Tibial artery (tissue), 4 donors: ENCODE measurements around the gene AFG1L.
"Not testable (repeated sequence)": the region's sequence is repeated elsewhere in the genome, so short reads cannot be mapped to it uniquely, and the experiment has no call there.

ENCODE experiments used
- DNase-seq, 2 donors: peaks; one replicate each; pipeline ENCODE4 v3.0.0-alpha.2; 2019
- H3K27ac ChIP-seq, 2 donors: fragments of 200-600 bp; sonication (generic) in 1 of 2; 1 replicate in 1 of 2; 2 replicates in 1 of 2; pipeline ENCODE4 v1.5.1; 2018 to 2019; ENCODE audit warnings: mild to moderate bottlenecking in 1 of 2
- H3K27me3 ChIP-seq, 2 donors: fragments of 200-600 bp; sonication (generic) in 1 of 2; one replicate each; pipeline versions ENCODE4 v1.5.1 to v1.6.0; 2016 to 2019
- H3K36me3 ChIP-seq, 3 donors: fragments of 200-600 bp; sonication (generic) in 2 of 3; one replicate each; pipeline ENCODE4 v1.5.1; 2016 to 2019; ENCODE audit warnings: mild to moderate bottlenecking in 2 of 3
- H3K4me1 ChIP-seq, 4 donors: fragments of 200-600 bp; sonication (generic) in 2 of 4; 1 replicate in 3 of 4; 2 replicates in 1 of 4; pipeline ENCODE4 v1.5.1; 2016 to 2019
- H3K4me3 ChIP-seq, 2 donors: fragments of 200-600 bp; sonication (generic) in 1 of 2; 1 replicate in 1 of 2; 2 replicates in 1 of 2; pipeline ENCODE4 v1.5.1; 2018 to 2019; ENCODE audit warnings: mild to moderate bottlenecking in 2 of 2
- H3K9me3 ChIP-seq, 3 donors: fragments of 200-600 bp; sonication (generic) in 1 of 3; one replicate each; pipeline ENCODE4 v1.5.1; 2016 to 2019
- intact Hi-C: fragments of 100-400 bp; cut with DNase I; formaldehyde crosslinking; loops from one replicate; pipeline ENCODE4 v1.15.0; 2023; ENCODE audit warnings: low total_unique reads
- TF ChIP-seq, protein P1 (sequence below), 2 experiments: fragments of 200-600 bp in 1 of 2; fragments of 450-650 bp in 1 of 2; IDR thresholded peaks; one replicate each; pipeline ENCODE4 v1.5.1; 2017 to 2019; ENCODE audit warnings: antibody characterized with exemption in 2 of 2, mild to moderate bottlenecking in 1 of 2, moderate library complexity in 1 of 2

AFG1L gene

DNA sequence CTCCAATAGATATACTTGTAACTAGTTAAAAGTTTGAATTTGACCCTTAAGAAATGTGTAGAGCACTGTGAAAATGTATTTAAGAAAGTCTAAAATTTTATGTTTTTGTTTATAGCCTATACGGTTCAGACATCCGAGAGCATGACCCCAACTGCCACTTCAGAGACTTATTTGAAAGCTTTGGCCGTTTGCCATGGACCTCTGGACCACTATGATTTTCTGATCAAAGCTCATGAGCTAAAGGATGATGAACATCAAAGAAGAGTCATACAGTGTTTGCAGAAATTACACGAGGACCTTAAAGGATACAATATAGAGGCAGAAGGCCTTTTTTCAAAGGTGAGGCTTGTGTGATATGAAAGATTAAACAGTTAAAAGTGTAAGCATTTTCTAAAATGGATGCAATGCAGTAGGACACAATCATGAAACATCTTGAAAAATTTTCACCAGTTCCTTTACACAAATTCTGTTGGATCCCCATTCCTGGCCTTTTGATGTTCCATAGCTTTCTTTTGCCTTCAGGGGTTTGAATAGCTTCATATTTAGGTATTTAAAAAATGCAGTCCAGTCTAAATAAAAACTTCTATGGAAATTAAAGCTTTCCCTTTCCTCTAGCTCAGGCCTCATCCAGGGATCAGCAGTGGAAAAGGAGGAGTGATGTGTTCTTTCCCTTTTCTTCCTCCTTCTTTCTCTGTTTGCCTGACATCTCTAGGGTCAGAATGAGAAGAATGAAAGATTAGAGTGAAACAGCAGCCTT, 29.0 kb downstream of the AFG1L start:
- no peaks in the 10 kb centered on the region for H3K27me3 ChIP-seq
- peaks cover 0 to 10% (median 2%) of the 10 kb centered on the region in 4 donors for H3K4me1 ChIP-seq
- TF ChIP-seq, protein P1, sequence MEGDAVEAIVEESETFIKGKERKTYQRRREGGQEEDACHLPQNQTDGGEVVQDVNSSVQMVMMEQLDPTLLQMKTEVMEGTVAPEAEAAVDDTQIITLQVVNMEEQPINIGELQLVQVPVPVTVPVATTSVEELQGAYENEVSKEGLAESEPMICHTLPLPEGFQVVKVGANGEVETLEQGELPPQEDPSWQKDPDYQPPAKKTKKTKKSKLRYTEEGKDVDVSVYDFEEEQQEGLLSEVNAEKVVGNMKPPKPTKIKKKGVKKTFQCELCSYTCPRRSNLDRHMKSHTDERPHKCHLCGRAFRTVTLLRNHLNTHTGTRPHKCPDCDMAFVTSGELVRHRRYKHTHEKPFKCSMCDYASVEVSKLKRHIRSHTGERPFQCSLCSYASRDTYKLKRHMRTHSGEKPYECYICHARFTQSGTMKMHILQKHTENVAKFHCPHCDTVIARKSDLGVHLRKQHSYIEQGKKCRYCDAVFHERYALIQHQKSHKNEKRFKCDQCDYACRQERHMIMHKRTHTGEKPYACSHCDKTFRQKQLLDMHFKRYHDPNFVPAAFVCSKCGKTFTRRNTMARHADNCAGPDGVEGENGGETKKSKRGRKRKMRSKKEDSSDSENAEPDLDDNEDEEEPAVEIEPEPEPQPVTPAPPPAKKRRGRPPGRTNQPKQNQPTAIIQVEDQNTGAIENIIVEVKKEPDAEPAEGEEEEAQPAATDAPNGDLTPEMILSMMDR (IDR thresholded peaks at IDR 0.05) = no peak
- DNase-seq = no peak
- no peak overlapping the region for H3K4me3 ChIP-seq
- H3K36me3 ChIP-seq = peaks cover 13 to 27% (median 15%) of the 10 kb centered on the region in 3 donors
- H3K27ac ChIP-seq = no peak overlapping the region
- no peaks in the 10 kb centered on the region for H3K9me3 ChIP-seq
- intact Hi-C loops = no loop called here

- H3K27me3 ChIP-seq, H3K9me3 ChIP-seq, H3K4me3 ChIP-seq, H3K4me1 ChIP-seq, intact Hi-C loops, H3K27ac ChIP-seq, DNase-seq: not testable (repeated sequence)
- peaks cover 15 to 18% (median 15%) of the 10 kb centered on the region in 3 donors for H3K36me3 ChIP-seq
Observed at GRCh38 chr6:108330221-108330785, 35.4 kb downstream of the AFG1L start.

- TF ChIP-seq, protein P1 (IDR thresholded peaks at IDR 0.05) = no peak
- Histone ChIP-seq H3K36me3 (peaks cover 15 to 18% (median 15%) of the 10 kb centered on the region in 3 donors), H3K4me1 (no peaks in the 10 kb centered on the region), H3K4me3 (no peak overlapping the region), H3K9me3 (no peaks in the 10 kb centered on the region), H3K27me3 (no peaks in the 10 kb centered on the region), H3K27ac (no peak overlapping the region)
- no peak for DNase-seq
- intact Hi-C loops = no loop called here
Observed at GRCh38 chr6:108330806-108331205, 36.0 kb downstream of the AFG1L start.

- H3K36me3 ChIP-seq = peaks cover 8 to 16% (median 9%) of the 10 kb centered on the region in 3 donors
- intact Hi-C loops = no loop called here
- H3K27me3 ChIP-seq = no peaks in the 10 kb centered on the region
- H3K4me3 ChIP-seq = no peak overlapping the region
- TF ChIP-seq, protein P1 (IDR thresholded peaks at IDR 0.05) = no peak
- H3K9me3 ChIP-seq = no peaks in the 10 kb centered on the region
- no peak overlapping the region for H3K27ac ChIP-seq
- no peak for DNase-seq
- H3K4me1 ChIP-seq = no peaks in the 10 kb centered on the region
Observed at GRCh38 chr6:108331982-108332381, 37.1 kb downstream of the AFG1L start.

GRCh38 chr6:108336971-108337370, 42.1 kb downstream of the AFG1L start:
- Histone ChIP-seq H3K36me3 (peaks cover 0 to 5% (median 0%) of the 10 kb centered on the region in 3 donors), H3K27ac (no peak overlapping the region), H3K27me3 (no peaks in the 10 kb centered on the region), H3K9me3 (no peaks in the 10 kb centered on the region), H3K4me3 (no peak overlapping the region), H3K4me1 (no peaks in the 10 kb centered on the region)
- DNase-seq = no peak
- TF ChIP-seq, protein P1 (IDR thresholded peaks at IDR 0.05) = no peak
- intact Hi-C loops = no loop called here

- Histone ChIP-seq H3K4me3 (no peak overlapping the region), H3K27me3 (no peaks in the 10 kb centered on the region), H3K27ac (no peak overlapping the region), H3K36me3 (peaks cover 0 to 5% (median 0%) of the 10 kb centered on the region in 3 donors), H3K4me1 (no peaks in the 10 kb centered on the region), H3K9me3 (no peaks in the 10 kb centered on the region)
- TF ChIP-seq, protein P1 (IDR thresholded peaks at IDR 0.05) = no peak
- DNase-seq = no peak
- intact Hi-C loops = no loop called here
Observed at GRCh38 chr6:108337721-108338120, 42.9 kb downstream of the AFG1L start.
